ENCODE results near the gene P2RY11. TPM values are rescaled to one million over a fixed set of nuclear protein-coding genes. Genes with fewer than 3 reads are reported as not detected.

P2RY11 gene
- total RNA-seq, 2 donors from 2014 or later: 35.0 to 35.6 TPM

DNA sequence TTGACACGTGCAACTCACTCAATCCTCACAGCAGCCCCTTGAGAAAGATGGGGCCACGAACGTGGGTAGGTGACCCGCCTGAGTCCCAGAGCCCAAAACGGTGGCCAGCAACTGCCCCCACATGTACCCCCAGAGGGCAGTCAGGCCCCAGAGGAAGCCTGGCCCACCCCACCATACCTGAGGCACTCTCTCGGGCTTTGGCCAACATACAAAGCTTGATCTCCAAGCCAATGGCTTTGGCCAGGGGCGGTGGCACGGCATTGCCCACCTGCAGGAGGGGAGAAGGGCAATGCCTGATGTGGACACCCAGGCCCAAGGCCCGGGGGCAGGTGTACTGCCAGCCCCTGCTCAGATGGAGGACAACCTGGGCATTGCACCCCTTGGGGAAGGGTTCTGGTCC lies 22.5 kb downstream of the P2RY11 start:
- H3K9me3 Mint-ChIP-seq: no peaks in the 10 kb centered on the region
- ATAC-seq: no peak

DNA sequence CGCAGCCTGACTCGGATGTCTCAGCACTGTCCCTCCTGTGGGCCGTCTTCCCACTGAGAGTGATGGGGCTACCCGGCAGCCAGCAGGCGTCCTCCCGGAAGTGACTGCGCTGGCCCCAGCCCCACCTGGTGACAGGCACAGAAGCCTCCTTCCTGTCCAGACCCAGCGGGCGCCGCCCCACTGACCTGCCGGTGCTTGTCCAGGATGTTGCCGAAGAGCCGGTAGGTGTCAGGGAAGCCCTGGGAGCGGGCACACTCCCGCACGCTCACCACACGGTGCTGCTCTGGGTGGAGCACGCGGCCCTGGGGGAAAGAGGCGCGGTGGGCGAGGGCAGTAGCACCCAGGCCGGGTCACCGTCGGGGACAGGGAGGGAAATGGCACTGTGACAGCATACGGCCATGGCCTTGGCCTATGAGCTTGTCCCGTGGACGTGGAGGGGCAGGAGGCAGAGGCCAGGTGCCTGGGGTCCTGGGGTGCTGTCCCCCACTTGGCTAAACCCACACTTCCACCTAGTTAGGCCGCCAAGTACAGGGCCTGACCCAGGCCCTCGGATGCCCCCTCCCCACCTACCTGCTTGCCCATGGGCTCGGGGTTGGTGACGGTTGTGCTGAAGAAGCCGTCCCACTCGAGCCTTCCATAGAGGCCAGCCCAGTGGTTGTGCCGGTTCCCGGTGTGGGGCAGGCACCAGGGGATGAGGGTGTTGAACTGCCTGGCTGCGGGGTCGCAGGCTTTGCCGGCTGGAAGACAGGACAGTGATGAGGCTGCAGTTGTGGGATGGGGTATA lies 24.2 kb downstream of the P2RY11 start:
- peak; percentile 15 to 21 for ATAC-seq
- no peaks in the 10 kb centered on the region for H3K27me3 Mint-ChIP-seq
- H3K9me3 Mint-ChIP-seq: no peaks in the 10 kb centered on the region
- DNase-seq (ENCODE audit: low spot score): no peak
- peaks cover 0 to 3% of the 10 kb centered on the region in 2 donors for H3K4me1 Mint-ChIP-seq (ENCODE audit: low read depth in 2 of 2)
- no peak overlapping the region for H3K27ac Mint-ChIP-seq
- H3K4me3 Mint-ChIP-seq: no peak overlapping the region
- peaks cover 10% of the 10 kb centered on the region for H3K36me3 Mint-ChIP-seq

More for the DNA sequence above, 22.5 kb downstream of the P2RY11 start:
- no peak overlapping the region for H3K4me3 Mint-ChIP-seq
- H3K36me3 Mint-ChIP-seq: peaks cover 10% of the 10 kb centered on the region
- H3K4me1 Mint-ChIP-seq (ENCODE audit: low read depth in 2 of 2): peaks cover 0 to 3% of the 10 kb centered on the region in 2 donors
- H3K27me3 Mint-ChIP-seq: no peaks in the 10 kb centered on the region
- no peak for DNase-seq (ENCODE audit: low spot score)
- H3K27ac Mint-ChIP-seq: no peak overlapping the region

DNA sequence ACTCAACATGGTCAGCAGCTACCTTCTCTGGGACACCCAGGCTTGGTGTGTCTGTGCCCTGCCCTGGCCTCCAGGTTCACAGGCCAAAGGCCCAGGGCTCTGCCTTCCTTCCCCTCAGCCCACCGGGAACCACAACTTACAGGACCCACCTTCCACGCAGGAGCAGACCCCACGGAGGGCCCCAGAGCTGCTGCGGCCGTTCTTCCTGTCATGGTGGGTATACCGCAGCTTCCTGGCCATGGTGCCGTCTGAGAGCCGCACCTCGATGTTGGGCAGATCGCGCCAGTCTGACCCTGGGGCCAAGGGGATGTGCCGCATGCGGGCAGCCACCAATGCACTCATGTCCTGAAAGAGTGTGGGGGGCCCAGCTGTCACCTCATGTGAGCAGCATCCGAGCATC lies 25.4 kb downstream of the P2RY11 start:
- peaks cover 0 to 3% of the 10 kb centered on the region in 2 donors for H3K4me1 Mint-ChIP-seq (ENCODE audit: low read depth in 2 of 2)
- ATAC-seq (no peak), DNase-seq (ENCODE audit: low spot score) (no peak)
- H3K4me3 Mint-ChIP-seq: no peak overlapping the region
- no peaks in the 10 kb centered on the region for H3K9me3 Mint-ChIP-seq
- no peak overlapping the region for H3K27ac Mint-ChIP-seq
- no peaks in the 10 kb centered on the region for H3K27me3 Mint-ChIP-seq
- H3K36me3 Mint-ChIP-seq: peaks cover 5% of the 10 kb centered on the region

DNA sequence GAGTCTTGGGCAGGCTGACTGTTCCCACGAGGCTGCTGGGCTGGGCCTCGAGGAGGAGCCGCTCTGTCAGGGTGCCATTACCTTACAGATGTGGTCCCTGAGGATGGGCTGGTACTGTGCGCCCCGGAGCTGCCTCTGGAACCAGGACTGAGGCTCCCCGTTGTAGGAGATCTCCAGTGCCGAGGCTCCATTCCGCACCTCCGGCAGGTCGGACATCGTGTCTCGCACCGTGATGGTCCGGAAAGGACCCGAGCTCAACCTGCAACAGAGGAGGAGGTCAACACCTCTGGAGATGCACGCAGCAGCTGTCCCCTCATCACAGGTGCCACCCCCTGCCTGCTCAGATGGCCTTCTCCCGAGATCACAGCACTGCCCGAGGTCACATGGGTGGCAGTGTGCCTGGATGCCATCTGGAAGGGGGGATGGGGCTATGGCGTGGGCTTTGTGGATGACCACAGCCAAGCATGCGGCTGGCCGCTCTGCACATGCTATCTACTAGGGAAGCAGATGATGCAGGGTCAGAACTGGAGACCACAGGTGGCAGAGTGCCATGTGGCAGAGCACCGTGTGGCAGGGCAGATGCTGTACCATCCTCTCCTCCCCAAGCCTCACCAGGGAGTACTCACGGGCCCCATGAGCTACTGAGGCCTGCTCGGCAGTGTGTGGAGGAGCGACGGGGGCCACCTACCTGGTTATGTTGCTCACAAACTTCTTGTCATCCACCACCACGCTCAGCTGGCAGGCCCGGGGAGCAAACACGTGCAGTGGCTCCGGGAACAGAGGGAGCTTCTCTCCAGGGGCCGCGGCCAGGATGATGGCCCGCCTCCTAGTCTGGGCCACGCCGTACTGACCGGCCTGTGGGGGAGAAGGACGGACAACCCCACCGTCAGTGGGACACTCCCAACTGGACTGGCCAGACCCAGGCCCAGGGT lies 26.5 kb downstream of the P2RY11 start:
- Mint-ChIP-seq H3K9me3 (no peaks in the 10 kb centered on the region), H3K4me1 (ENCODE audit: low read depth in 2 of 2) (peaks cover 4% of the 10 kb centered on the region in 2 donors), H3K36me3 (peaks cover 5% of the 10 kb centered on the region), H3K4me3 (no peak overlapping the region), H3K27me3 (no peaks in the 10 kb centered on the region), H3K27ac (no peak overlapping the region)
- peak in 1 of 2 donors; percentile 37 for ATAC-seq
- DNase-seq (ENCODE audit: low spot score): no peak

DNA sequence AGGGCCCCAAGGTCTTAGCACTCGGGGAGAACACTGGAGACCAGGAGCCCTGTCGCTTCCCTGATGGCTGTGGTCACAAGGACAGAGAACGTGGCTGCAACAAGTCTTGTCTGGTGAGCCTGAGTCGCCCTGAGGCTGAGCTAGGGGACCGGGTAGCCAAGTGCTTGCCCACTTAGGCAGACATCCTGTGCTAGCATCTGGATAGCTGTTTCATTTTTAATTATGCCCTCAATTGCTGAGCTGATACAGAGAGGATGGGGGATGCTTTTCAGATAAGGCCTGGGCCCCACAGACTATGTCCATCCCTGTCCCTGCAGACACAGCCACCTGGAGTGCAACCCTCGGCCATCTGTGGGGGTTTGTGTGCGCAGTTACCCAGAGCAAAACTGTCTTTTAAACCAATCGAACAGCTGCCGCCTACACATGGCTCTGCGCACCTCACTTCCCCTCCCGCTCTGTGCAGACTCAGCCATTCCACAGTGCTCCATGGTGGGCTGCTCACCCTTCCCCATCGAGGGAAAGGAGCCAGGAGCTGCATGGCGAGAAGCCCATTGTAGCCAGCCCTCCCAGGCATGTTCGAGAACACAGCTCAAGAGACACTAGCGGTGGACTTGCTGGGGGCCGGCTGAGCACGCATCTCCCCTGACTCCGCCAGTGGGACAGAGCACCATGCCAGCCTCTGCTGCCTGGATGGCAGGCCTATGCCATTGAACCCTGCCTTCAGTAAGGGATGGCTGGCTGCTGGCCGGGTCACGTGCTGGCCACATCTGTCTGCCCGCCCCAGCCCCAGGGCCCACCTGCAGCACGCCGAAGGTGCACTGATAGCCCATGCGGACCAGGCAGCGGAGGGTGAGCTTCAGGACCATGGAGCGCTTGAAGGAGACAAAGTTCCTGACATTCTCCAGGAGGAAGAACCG lies 27.6 kb downstream of the P2RY11 start:
- no peak overlapping the region for H3K27ac Mint-ChIP-seq
- H3K36me3 Mint-ChIP-seq: peaks cover 5% of the 10 kb centered on the region
- no peak for DNase-seq (ENCODE audit: low spot score)

DNA sequence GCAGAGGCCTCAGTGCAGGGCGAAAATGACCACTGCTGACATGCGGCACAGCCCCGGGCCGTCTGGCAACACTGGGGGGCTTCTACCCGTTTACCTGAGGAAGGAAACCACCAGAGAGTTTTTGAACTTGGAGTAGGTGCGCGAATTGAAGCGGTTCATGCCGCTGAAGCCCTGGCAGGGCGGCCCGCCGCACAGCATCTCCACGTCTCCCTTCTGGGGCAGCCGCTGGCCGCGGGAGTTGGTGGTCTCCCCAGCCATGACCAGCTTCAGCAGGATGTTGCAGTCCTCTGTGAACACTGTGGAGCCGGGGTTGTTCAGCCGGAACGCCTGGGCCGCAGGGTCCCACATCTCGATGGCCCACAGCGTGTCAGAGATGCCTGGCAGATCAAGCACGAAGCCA lies 28.5 kb downstream of the P2RY11 start:
- H3K4me3 Mint-ChIP-seq: no peak overlapping the region
- peaks cover 3 to 4% of the 10 kb centered on the region in 2 donors for H3K4me1 Mint-ChIP-seq (ENCODE audit: low read depth in 2 of 2)
- H3K27ac Mint-ChIP-seq: no peak overlapping the region
- H3K9me3 Mint-ChIP-seq: no peaks in the 10 kb centered on the region
- ATAC-seq (no peak), DNase-seq (ENCODE audit: low spot score) (no peak)
- H3K36me3 Mint-ChIP-seq: peaks cover 5% of the 10 kb centered on the region
- no peaks in the 10 kb centered on the region for H3K27me3 Mint-ChIP-seq

More for the DNA sequence above, 27.6 kb downstream of the P2RY11 start:
- H3K4me1 Mint-ChIP-seq (ENCODE audit: low read depth in 2 of 2): peaks cover 3 to 4% of the 10 kb centered on the region in 2 donors
- H3K4me3 Mint-ChIP-seq: no peak overlapping the region
- no peak for ATAC-seq
- no peaks in the 10 kb centered on the region for H3K27me3 Mint-ChIP-seq
- no peaks in the 10 kb centered on the region for H3K9me3 Mint-ChIP-seq

DNA sequence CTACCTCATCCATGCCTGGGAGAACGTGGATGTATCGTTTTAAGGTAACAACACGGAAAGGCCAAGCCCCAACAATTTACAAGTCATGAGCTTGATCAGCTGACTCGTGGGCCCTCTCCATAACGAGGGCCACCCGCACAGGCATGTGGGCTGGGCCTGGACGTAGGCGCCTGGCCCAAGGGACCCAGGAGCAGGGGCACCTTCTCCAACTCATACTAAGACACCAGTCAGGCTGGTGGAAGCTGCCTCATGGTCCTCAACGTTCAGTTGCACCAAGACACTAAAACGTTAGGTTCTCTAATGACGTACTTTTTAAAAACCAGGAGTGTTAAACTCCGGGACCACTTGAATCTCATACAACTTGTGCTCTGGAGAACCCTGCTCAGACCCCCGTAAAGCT lies 30.0 kb downstream of the P2RY11 start:
- ATAC-seq (no peak), DNase-seq (ENCODE audit: low spot score) (no peak)
- Mint-ChIP-seq H3K36me3 (peaks cover 9% of the 10 kb centered on the region), H3K4me3 (no peak overlapping the region), H3K27me3 (no peaks in the 10 kb centered on the region), H3K27ac (no peak overlapping the region), H3K9me3 (no peaks in the 10 kb centered on the region), H3K4me1 (ENCODE audit: low read depth in 2 of 2) (peaks cover 3 to 4% of the 10 kb centered on the region in 2 donors)

DNA sequence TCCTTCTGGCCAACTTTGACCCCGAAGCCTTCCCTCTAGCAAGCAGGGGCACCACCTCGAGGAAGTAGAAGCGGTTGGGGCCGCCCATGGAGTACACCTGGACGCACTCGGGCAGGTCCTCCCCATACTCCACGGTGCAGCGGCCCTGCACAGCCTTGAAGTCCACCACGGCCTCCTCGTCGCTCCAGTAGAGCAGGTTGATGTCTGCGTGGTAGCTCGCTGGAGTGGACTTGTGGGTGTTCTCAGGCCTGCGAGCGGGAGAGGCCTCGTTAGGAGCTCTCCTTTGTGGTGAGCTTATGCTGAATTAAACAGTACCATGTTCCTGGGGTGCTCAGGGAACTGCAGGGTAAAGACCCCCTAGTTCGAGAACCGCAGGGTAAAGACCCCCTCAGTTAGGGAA lies 30.5 kb downstream of the P2RY11 start:
- no peak for ATAC-seq

DNA sequence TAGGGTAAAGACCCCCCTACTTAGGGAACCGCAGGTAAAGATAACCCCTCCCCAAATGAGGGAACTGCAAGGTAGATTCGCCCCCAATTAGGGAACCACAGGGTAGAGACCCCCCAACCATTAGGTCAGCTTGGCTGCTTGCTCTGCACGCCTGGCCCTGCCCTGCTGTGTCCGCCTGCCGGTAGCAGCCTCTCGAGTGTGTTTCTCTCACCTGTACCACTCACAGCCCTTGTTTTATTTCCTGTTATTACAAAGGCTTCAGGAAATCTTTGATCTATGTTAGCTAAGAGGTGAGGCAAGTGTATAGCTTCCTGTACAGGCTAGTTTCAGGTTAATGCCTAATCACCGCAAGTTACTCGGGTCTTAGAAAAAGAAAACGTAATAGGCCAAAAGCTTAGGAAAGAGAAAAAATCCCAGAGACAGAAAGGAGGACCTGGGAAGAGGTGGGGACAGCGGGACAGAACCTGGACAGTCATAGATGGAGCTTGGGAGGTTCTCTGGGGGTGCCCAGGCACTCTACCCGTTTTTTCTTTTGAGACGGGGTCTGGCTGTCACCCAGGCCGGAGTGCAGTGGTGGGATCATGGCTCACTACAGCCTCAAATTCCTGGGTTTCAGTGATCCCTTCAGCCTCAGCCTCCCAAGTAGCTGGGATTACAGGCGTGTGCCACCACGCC lies 31.3 kb downstream of the P2RY11 start:
- peak overlapping the region in 1 of 2 donors; percentile 73 for H3K27ac Mint-ChIP-seq
- peaks cover 11% of the 10 kb centered on the region for H3K36me3 Mint-ChIP-seq
- no peaks in the 10 kb centered on the region for H3K27me3 Mint-ChIP-seq
- peaks cover 3 to 4% of the 10 kb centered on the region in 2 donors for H3K4me1 Mint-ChIP-seq (ENCODE audit: low read depth in 2 of 2)
- H3K4me3 Mint-ChIP-seq: no peak overlapping the region
- DNase-seq (ENCODE audit: low spot score) (no peak), ATAC-seq (no peak)
- no peaks in the 10 kb centered on the region for H3K9me3 Mint-ChIP-seq

More for the DNA sequence above, 30.5 kb downstream of the P2RY11 start:
- no peak for DNase-seq (ENCODE audit: low spot score)
- Mint-ChIP-seq H3K27me3 (no peaks in the 10 kb centered on the region), H3K4me3 (no peak overlapping the region), H3K36me3 (peaks cover 11% of the 10 kb centered on the region), H3K9me3 (no peaks in the 10 kb centered on the region), H3K27ac (no peak overlapping the region), H3K4me1 (ENCODE audit: low read depth in 2 of 2) (peaks cover 3 to 4% of the 10 kb centered on the region in 2 donors)

DNA sequence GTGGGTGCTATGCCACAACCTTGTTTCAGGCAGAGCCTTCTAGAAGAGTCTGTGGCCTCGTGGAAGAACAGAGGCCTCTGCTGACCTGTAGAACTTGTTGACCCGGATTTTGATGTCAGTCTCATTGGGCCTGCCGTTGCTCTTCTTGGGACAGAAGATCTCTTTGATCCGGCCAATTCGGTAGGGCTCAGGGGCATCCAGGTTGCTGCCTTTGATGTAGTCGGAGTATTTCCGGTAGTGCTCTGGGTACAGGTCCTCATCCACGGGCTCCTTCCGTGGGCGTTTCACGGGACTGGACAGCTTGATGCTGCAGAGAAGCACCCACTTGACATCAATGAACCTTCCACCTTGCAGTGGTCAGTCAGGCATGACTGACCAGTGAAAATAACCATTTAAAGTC lies 32.2 kb downstream of the P2RY11 start:
- no peak for ATAC-seq
- no peaks in the 10 kb centered on the region for H3K27me3 Mint-ChIP-seq

DNA sequence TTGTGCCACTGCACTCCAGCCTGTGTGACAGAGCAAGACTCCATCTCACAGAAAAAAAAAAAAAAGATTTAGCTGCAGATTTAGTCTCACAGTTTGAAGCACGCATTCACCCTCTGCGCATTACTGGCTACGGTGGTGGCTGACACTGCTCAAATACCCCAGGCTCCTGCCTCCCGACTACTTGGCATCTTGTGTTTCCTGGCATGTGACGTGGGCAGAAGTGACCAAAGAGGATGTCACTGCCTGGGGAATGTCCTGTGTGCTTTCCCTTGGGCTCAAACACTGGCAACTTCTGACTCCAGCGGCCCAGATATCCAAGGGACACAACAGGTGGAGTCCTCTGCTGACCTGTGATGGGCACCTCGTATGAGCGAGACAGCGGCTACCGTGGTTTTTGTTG lies 32.9 kb downstream of the P2RY11 start:
- Mint-ChIP-seq H3K36me3 (peaks cover 11% of the 10 kb centered on the region), H3K27me3 (no peaks in the 10 kb centered on the region), H3K4me1 (ENCODE audit: low read depth in 2 of 2) (peaks cover 3 to 4% of the 10 kb centered on the region in 2 donors), H3K27ac (no peak overlapping the region), H3K4me3 (no peak overlapping the region), H3K9me3 (no peaks in the 10 kb centered on the region)
- DNase-seq (ENCODE audit: low spot score): no peak
- no peak for ATAC-seq

More for the DNA sequence above, 32.2 kb downstream of the P2RY11 start:
- peaks cover 3 to 4% of the 10 kb centered on the region in 2 donors for H3K4me1 Mint-ChIP-seq (ENCODE audit: low read depth in 2 of 2)
- no peak for DNase-seq (ENCODE audit: low spot score)
- H3K9me3 Mint-ChIP-seq: no peaks in the 10 kb centered on the region
- H3K4me3 Mint-ChIP-seq: no peak overlapping the region
- no peak overlapping the region for H3K27ac Mint-ChIP-seq
- peaks cover 11% of the 10 kb centered on the region for H3K36me3 Mint-ChIP-seq

DNA sequence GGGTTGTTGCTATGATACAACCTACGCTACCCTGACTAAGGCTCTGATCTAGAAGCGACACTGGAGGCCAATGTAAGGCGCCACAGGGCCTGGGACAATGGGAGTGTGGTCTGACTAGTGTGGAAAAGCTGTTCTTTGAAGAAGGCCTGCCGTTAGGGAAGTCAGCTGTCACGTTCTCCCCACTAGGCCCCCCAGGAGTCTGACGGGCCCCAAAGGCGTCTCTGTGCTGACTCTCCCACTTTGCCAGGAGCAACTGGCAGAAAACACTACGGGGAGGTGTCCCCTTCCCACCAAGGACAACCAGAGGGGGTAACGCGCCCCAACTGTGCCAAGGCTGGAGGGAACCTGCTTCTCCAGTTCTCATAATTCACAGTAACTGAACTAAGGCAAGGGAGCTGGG lies 33.5 kb downstream of the P2RY11 start:
- no peak for ATAC-seq

DNA sequence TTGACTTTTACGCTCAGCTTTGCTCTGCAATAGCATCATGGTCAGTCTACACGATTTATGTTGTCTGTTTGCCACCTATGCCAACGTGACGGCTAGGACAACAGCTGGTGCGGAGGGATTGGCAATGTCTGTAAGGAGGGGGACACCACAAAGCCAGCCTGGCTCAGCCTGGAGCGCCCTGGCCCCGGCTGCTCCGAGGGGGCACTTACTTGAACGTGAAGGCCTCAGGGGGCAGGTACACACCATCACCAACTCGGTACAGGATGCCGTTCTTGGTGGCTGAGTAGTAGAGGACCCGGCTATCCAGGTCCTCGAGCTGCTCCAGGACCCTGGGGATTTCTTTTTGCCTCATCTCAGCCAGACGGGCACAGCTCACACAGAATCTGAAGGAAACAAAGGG lies 34.6 kb downstream of the P2RY11 start:
- Mint-ChIP-seq H3K27ac (no peak overlapping the region), H3K36me3 (peaks cover 11% of the 10 kb centered on the region)

More for the DNA sequence above, 33.5 kb downstream of the P2RY11 start:
- no peak for DNase-seq (ENCODE audit: low spot score)
- H3K4me1 Mint-ChIP-seq (ENCODE audit: low read depth in 2 of 2): peaks cover 3 to 4% of the 10 kb centered on the region in 2 donors
- no peaks in the 10 kb centered on the region for H3K27me3 Mint-ChIP-seq
- no peak overlapping the region for H3K4me3 Mint-ChIP-seq
- H3K9me3 Mint-ChIP-seq: no peaks in the 10 kb centered on the region
- peaks cover 11% of the 10 kb centered on the region for H3K36me3 Mint-ChIP-seq
- H3K27ac Mint-ChIP-seq: no peak overlapping the region

More for the DNA sequence above, 34.6 kb downstream of the P2RY11 start:
- no peaks in the 10 kb centered on the region for H3K27me3 Mint-ChIP-seq
- no peaks in the 10 kb centered on the region for H3K9me3 Mint-ChIP-seq
- peaks cover 4 to 6% of the 10 kb centered on the region in 2 donors for H3K4me1 Mint-ChIP-seq (ENCODE audit: low read depth in 2 of 2)
- H3K4me3 Mint-ChIP-seq: no peak overlapping the region
- DNase-seq (ENCODE audit: low spot score): no peak
- ATAC-seq: no peak

Measured in natural killer cell treated with Interleukin-12 subunit alpha and Interleukin-12 subunit beta and Interleukin-15 and Interleukin-18, amount 100 ng/mL, for 72 hours (primary cell).